ENCODE results near the gene B3GNT2.
A peak's percentile ranks its signal among the peaks of the same experiment; 100 is the strongest.
"Not testable (repeated sequence)": the region's sequence is repeated elsewhere in the genome, so short reads cannot be mapped to it uniquely, and the experiment has no call there.

B3GNT2 gene

GRCh38 chr2:62185475-62186155, 10.3 kb upstream of the B3GNT2 start:
- DNase-seq (ENCODE audit: low read depth), result no peak

GRCh38 chr2:62186156-62186905, 9.6 kb upstream of the B3GNT2 start:
- DNase-seq (ENCODE audit: low read depth), result no peak

GRCh38 chr2:62187246-62187645, 8.7 kb upstream of the B3GNT2 start:
- no peak for DNase-seq (ENCODE audit: low read depth)

- no peak for DNase-seq (ENCODE audit: low read depth)
Measured at GRCh38 chr2:62188416-62188815, 7.5 kb upstream of the B3GNT2 start.

- DNase-seq (ENCODE audit: low read depth), result no peak
Measured at GRCh38 chr2:62189196-62189595, 6.7 kb upstream of the B3GNT2 start.

- no peak for DNase-seq (ENCODE audit: low read depth)
Measured at GRCh38 chr2:62192811-62193210, 3.1 kb upstream of the B3GNT2 start.

GRCh38 chr2:62194558-62195420, 1.1 kb upstream of the B3GNT2 start:
- no peak for DNase-seq (ENCODE audit: low read depth)

- DNase-seq (ENCODE audit: low read depth), result no peak
Measured at GRCh38 chr2:62196278-62196901, 475 bp downstream of the B3GNT2 start.

GRCh38 chr2:62197011-62197924, 1.4 kb downstream of the B3GNT2 start:
- peak; percentile 39 for DNase-seq (ENCODE audit: low read depth)

- no peak for DNase-seq (ENCODE audit: low read depth)
Measured at GRCh38 chr2:62197925-62198633, 2.2 kb downstream of the B3GNT2 start.

- not testable (repeated sequence) for DNase-seq (ENCODE audit: low read depth)
Measured at GRCh38 chr2:62198854-62199253, 2.9 kb downstream of the B3GNT2 start.

- DNase-seq (ENCODE audit: low read depth), result peak; percentile 40
Measured at GRCh38 chr2:62199392-62200125, 3.6 kb downstream of the B3GNT2 start.

- no peak for DNase-seq (ENCODE audit: low read depth)
Measured at GRCh38 chr2:62200291-62200841, 4.5 kb downstream of the B3GNT2 start.

- DNase-seq (ENCODE audit: low read depth), result no peak
Measured at GRCh38 chr2:62200868-62201267, 5.0 kb downstream of the B3GNT2 start.

- peak; percentile 77 for DNase-seq (ENCODE audit: low read depth)
Measured at GRCh38 chr2:62201307-62201706, 5.4 kb downstream of the B3GNT2 start.

- DNase-seq (ENCODE audit: low read depth), result no peak
Measured at GRCh38 chr2:62202019-62202722, 6.3 kb downstream of the B3GNT2 start.

- DNase-seq (ENCODE audit: low read depth), result no peak
Measured at GRCh38 chr2:62202729-62203128, 6.8 kb downstream of the B3GNT2 start.

- no peak for DNase-seq (ENCODE audit: low read depth)
Measured at GRCh38 chr2:62203459-62203858, 7.5 kb downstream of the B3GNT2 start.

- DNase-seq (ENCODE audit: low read depth), result no peak
Measured at GRCh38 chr2:62204998-62205496, 9.1 kb downstream of the B3GNT2 start.

Measured in EH (cell line).